Measurements from ENCODE around the gene F2RL2. TPM values are rescaled to one million over a fixed set of nuclear protein-coding genes. Genes with fewer than 3 reads are reported as not detected.

The F2RL2 gene
- polyA plus RNA-seq, 1 donor from 2014 or later = not detected

- Histone ChIP-seq H4K20me1 (ENCODE audit: insufficient read depth) (no peaks in the 10 kb centered on the region), H3K9me3 (ENCODE audit: low read length) (no peaks in the 10 kb centered on the region), H3K27ac (ENCODE audit: low read length) (no peak overlapping the region), H3K9me2 (ENCODE audit: insufficient read depth, low read length) (no peaks in the 10 kb centered on the region), H2AFZ (ENCODE audit: low read depth, low read length) (no peak overlapping the region), H3K4me3 (ENCODE audit: low read length) (no peak overlapping the region), H3K79me2 (replicated peaks; ENCODE audit: insufficient read depth, low read length) (no peaks in the 10 kb centered on the region), H3K27me3 (ENCODE audit: insufficient read depth, low read depth, low read length) (no peaks in the 10 kb centered on the region), H3K4me2 (ENCODE audit: low read length) (no peak overlapping the region), H3F3A (ENCODE audit: insufficient read depth, low read length, poor library complexity, severe bottlenecking) (no peaks in the 10 kb centered on the region), H3K9ac (ENCODE audit: low read length) (no peak overlapping the region), H3K36me3 (ENCODE audit: insufficient read depth, low read length) (no peaks in the 10 kb centered on the region)
- TF ChIP-seq REST (IDR thresholded peaks at IDR 0.05; ENCODE audit: borderline replicate concordance) (no peak), EP300 (conservative IDR thresholded peaks at IDR 0.05; ENCODE audit: poor library complexity, severe bottlenecking) (no peak), TAF1 (IDR thresholded peaks at IDR 0.05; ENCODE audit: low read depth) (no peak), SMC3 (conservative IDR thresholded peaks at IDR 0.05; ENCODE audit: poor library complexity) (no peak), MXI1 (conservative IDR thresholded peaks at IDR 0.05; ENCODE audit: poor library complexity, severe bottlenecking) (no peak), RAD21 (conservative IDR thresholded peaks at IDR 0.05) (no peak), CTCF (IDR thresholded peaks at IDR 0.05; ENCODE audit: poor library complexity, severe bottlenecking) (no peak), EZH2 (IDR thresholded peaks at IDR 0.05; ENCODE audit: borderline replicate concordance, insufficient read depth, low read length, poor library complexity, severe bottlenecking) (no peak), POLR2AphosphoS5 (IDR thresholded peaks at IDR 0.05) (no peak)
Observed at GRCh38 chr5:76663573-76663972, 40.4 kb upstream of the F2RL2 start.

- no peaks in the 10 kb centered on the region for H3K79me2 ChIP-seq (replicated peaks; ENCODE audit: insufficient read depth, low read length)
- no peaks in the 10 kb centered on the region for H3K36me3 ChIP-seq (ENCODE audit: insufficient read depth, low read length)
- TF ChIP-seq SMC3 (conservative IDR thresholded peaks at IDR 0.05; ENCODE audit: poor library complexity) = no peak
- no peak for TF ChIP-seq MXI1 (conservative IDR thresholded peaks at IDR 0.05; ENCODE audit: poor library complexity, severe bottlenecking)
- TF ChIP-seq EP300 (conservative IDR thresholded peaks at IDR 0.05; ENCODE audit: poor library complexity, severe bottlenecking) = no peak
- no peak for TF ChIP-seq RAD21 (conservative IDR thresholded peaks at IDR 0.05)
- no peak for TF ChIP-seq TAF1 (IDR thresholded peaks at IDR 0.05; ENCODE audit: low read depth)
- TF ChIP-seq POLR2AphosphoS5 (IDR thresholded peaks at IDR 0.05) = no peak
- no peak for TF ChIP-seq CTCF (IDR thresholded peaks at IDR 0.05; ENCODE audit: poor library complexity, severe bottlenecking)
- no peak for TF ChIP-seq REST (IDR thresholded peaks at IDR 0.05; ENCODE audit: borderline replicate concordance)
- no peak for TF ChIP-seq EZH2 (IDR thresholded peaks at IDR 0.05; ENCODE audit: borderline replicate concordance, insufficient read depth, low read length, poor library complexity, severe bottlenecking)
- H3K27me3 ChIP-seq (ENCODE audit: insufficient read depth, low read depth, low read length) = no peaks in the 10 kb centered on the region
- H3K9me2 ChIP-seq (ENCODE audit: insufficient read depth, low read length) = no peaks in the 10 kb centered on the region
- H3K9ac ChIP-seq (ENCODE audit: low read length) = no peak overlapping the region
- no peaks in the 10 kb centered on the region for H4K20me1 ChIP-seq (ENCODE audit: insufficient read depth)
- H3F3A ChIP-seq (ENCODE audit: insufficient read depth, low read length, poor library complexity, severe bottlenecking) = no peaks in the 10 kb centered on the region
- no peaks in the 10 kb centered on the region for H3K9me3 ChIP-seq (ENCODE audit: low read length)
- no peak overlapping the region for H2AFZ ChIP-seq (ENCODE audit: low read depth, low read length)
- no peak overlapping the region for H3K4me3 ChIP-seq (ENCODE audit: low read length)
- no peak overlapping the region for H3K4me2 ChIP-seq (ENCODE audit: low read length)
- H3K27ac ChIP-seq (ENCODE audit: low read length) = no peak overlapping the region
Observed at GRCh38 chr5:76662521-76662920, 39.3 kb upstream of the F2RL2 start.

Measured in neural cell (in vitro differentiated cells).